HG03097 (cell line): ENCODE data around the gene THEM4.
"Not testable (repeated sequence)": the region's sequence is repeated elsewhere in the genome, so short reads cannot be mapped to it uniquely, and the experiment has no call there.

Source experiments
- ATAC-seq: cut with Tn5 transposase; IDR thresholded peaks from one replicate; pipeline ENCODE4 v1.9.1; 2021; ENCODE audit not compliant: unreplicated experiment, low FRiP score

The THEM4 gene

DNA sequence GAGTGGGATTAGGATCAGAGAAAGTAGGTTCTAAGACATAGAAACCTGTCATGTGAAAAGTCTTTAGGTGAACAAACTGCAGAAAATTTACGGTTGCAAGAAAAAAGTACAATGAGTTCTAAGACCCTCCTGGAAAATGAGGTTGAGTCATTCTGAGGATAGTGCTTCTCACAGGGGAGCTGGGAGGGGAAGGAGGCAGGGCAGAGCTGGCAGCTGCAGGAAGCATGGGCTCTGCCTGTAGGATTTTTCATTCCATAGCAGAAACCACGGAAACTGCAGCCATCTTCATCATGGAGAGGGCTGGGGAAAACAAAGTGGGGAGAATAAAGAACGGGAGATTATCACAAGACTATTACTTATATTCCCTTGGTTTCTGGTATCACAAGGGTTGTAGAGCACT is 25.8 kb upstream of the THEM4 start:
- ATAC-seq = no peak

GRCh38 chr1:151934048-151934493 is 24.8 kb upstream of the THEM4 start:
- ATAC-seq = no peak

DNA sequence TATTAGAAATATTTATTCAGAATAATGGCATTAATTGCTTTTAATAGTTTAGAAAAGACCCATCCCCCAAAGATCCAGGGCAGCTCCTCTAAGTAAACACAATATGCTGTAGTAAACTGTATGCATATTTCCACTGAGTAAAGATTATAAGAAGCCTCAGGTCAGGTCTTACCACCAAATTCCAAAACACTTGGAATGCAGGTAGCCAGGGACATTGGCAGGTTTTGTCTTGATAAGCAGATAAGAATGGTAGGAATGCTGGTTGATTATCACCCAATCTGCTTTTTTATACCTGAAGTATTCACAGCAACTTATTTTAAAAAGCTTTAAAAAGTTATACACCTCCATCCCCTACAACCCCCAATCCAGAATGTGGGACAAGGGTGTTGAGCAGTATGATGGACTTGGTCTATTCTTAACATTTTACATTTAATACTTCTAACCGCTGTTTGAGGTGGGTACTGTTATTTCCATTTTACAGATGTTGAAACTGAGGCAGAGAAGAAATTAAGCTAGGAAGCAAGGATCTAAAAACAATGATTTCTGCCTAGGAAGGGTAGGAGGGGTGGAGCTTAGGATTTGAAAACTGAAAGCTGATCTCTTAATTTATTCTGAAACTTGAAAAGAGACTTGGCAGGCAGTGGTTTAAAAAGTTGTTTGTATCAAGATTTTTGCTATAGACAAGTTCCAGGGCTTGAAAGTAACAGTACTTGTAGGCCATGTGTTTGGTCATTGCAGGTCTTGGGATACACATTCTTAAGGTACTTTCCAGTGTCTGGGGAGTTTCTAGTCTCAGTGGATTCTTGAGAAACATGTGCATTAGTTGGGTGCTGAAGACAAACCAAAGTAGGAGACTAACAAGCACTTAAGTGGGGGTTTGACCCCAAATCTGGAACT is 15.6 kb upstream of the THEM4 start:
- ATAC-seq = no peak

DNA sequence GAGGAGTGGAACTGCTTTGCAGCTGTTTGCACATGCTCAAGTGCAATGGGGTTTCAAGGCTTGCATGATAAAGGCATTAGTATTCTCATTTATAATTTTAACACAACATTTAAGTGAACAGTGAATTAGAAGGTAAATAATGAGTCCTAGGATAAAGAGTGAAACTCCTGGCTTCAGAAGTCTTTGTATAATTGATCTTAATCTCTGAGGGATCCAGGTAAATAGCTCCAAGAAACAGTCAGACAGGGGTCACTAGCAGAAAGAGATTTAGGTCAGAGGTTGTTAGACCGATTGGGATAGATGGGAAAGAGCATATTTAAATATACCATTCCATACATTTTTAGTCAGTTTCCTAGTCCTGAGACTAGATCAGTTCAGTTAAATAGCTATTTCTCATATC is 14.1 kb upstream of the THEM4 start:
- no peak for ATAC-seq

- ATAC-seq = no peak
Observed at GRCh38 chr1:151920149-151920548, 10.8 kb upstream of the THEM4 start.

DNA sequence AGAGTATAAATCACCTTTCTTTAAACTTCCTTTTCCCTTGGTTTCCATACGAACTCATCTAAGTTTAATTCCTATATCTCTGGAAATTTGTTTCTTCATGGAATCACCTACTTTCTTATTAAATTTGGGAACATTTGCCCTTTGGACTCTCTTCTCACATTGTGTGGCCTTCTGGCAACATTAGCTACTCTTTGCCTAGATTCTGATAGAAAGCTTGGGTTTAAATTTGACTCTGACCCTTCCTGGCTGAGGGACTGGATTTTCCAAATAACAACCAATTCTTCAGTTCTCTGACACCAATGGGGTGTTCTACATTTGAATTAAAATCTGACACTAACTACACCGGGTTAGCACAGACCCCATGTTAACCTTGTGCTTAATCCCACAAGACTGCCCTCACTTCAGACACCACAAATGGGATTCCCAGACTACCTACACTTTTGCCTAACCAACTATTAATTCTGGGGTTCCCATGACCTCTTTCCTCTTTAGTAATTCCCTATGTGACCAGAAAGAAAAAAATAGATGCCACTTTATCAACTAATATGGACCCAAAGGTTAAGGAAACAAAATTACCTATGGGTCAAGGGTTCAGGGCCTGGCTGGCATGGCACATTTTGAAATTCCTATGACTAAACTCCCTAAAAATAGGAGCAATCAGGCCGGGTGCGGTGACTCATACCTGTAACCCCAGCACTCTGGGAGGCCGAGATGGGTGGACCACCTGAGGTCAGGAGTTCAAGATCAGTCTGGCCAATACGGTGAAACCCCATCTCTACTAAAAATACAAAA is 9.7 kb upstream of the THEM4 start:
- no peak for ATAC-seq

GRCh38 chr1:151918156-151918555 is 8.8 kb upstream of the THEM4 start:
- ATAC-seq = no peak

- ATAC-seq = no peak
Observed at GRCh38 chr1:151916726-151917370, 7.5 kb upstream of the THEM4 start.

DNA sequence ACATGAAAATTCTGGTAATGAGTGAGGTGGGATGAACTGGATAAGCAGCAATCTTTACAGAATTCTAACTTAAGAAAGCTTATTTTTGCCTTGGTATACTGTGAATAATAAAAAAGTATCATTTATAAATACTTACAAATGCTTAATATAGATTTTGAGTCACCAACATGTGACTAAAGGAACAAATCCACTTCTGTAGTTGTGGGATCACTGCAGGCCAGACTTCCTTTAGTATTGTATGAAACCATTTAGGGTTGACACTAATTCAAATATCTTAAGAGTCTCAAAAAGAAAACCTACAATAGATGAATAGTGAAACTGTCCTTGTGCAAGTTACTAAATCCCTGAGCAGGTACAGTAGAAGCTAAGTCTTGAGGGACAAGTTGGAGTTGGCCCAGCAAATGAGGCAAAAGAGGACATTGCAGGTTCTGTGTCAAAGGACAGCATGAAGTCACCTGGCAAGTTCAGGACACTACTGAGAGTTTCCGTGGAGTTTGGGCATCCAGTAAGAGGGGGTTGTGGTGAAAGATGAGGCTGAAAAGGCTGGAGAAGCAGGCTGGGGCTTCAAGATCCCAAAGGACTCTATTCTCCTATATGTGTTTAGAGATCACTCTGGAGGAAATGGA is 5.9 kb upstream of the THEM4 start:
- no peak for ATAC-seq

DNA sequence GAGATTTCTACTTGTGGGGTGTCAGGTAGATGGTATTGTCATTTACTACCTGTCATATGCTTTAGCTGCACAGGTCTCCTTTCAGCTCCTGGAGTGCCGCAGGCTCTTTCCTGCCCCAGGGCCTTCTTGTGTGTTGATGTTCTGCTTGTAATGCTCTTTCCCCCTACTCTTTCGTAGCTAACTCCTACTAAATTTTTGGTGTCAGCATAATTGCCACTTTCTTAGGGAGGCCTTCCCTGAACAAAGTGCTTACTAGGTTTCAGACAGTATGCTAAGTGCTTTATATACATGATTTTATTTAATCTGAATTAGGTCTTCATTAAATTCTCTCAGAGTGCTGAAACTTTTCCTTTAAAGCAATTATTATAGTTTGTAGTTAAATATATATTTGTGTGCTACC is 4.8 kb upstream of the THEM4 start:
- no peak for ATAC-seq

- ATAC-seq = no peak
Observed at GRCh38 chr1:151912973-151913372, 3.7 kb upstream of the THEM4 start.

- no peak for ATAC-seq
Observed at GRCh38 chr1:151908228-151908691, 1.1 kb downstream of the THEM4 start.

DNA sequence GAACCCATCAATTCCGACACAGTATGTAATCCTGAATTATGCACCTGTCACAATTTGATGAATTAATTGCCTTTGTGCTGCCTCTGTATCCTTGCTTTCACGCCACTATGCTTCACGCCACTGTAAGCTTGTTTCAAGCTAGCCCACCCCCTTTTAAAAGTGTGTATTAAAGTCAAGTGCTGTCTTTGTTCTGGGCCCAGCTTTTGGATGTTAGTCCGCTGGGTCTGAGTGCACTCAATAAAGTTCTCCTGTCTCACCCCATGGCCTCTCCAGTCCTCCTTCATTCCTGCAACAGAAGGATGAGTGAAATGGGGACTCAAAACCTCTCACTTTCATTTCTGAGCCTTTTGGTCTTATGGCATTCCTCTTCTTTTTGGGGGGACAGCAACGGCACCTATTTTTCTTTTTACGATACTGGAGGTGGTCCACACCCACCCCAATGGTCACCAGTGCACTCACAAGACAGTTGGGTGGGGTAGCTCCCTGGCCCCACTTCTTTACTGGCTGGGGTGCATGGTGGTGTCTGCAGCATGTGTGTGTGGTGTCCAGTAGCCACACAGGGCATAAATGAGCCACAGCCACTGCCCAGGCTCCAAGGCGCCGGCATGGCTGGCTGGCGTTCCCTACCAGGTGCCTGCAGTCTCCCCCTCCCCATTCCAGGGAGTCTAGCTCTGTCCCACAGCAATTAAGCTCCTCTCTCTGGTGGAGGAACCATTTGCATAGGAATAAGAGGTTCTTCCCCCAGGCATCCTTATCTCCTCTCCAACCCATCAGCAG is 1.8 kb downstream of the THEM4 start:
- no peak for ATAC-seq

DNA sequence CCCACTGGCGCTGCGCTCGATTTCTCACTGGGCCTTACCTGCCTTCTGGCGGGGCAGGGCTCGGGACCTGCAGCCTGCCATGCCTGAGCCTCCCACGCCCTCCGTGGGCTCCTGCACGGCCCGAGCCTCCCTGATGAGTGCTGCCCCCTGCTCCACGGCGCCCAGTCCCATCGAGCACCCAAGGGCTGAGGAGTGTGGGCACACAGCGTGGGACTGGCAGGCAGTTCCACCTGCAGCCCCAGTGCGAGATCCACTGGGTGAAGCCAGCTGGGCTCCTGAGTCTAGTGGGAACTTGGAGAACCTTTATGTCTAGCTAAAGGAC is 3.0 kb downstream of the THEM4 start:
- ATAC-seq = not testable (repeated sequence)

- ATAC-seq = not testable (repeated sequence)
Observed at GRCh38 chr1:151905443-151906323, 3.6 kb downstream of the THEM4 start.

DNA sequence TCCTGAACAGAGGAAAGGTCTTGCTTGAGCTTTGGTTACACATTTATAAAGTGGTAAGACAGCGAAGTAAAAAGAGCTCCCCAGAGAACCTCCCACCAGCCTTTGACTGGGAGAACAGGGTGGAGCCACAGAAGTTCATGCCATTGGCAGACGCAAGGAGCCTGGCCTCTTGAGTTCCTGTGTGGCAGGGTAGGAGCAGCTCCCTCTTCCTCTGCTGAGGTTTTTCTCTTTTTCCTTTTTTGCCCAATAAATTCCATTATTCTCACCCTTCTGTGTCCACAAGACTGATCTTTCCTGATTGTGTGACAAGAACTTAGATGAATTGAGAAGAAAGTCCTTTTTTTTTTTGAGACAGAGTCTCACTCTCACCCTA is 4.3 kb downstream of the THEM4 start:
- no peak for ATAC-seq

- ATAC-seq = no peak
Observed at GRCh38 chr1:151902858-151903257, 6.5 kb downstream of the THEM4 start.

GRCh38 chr1:151900804-151901203 is 8.5 kb downstream of the THEM4 start:
- not testable (repeated sequence) for ATAC-seq

DNA sequence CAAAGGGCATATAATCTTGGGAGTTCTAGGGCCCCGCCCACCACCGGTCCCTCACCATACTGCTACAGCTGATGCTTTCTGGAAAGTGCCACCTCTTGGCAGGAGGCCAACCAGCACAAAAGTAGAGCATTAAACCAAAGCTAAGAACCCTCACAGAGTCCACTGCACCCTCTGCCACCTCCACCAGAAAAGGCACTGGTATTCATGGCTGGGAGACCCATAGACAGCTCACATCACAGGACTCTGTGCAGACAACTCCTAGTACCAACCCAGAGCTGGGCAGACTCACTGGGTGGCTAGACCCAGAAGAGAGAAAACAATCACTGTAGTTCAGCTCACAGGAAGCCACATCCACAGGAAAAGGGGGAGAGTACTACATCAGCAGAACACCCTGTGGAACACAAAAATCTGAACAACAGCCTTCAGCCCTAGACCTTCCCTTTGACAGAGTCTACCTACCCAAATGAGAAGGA is 10.8 kb downstream of the THEM4 start:
- no peak for ATAC-seq
